ENCODE measurements around the gene USHBP1.
A peak's percentile ranks its signal among the peaks of the same experiment; 100 is the strongest.

Gene USHBP1, protein sequence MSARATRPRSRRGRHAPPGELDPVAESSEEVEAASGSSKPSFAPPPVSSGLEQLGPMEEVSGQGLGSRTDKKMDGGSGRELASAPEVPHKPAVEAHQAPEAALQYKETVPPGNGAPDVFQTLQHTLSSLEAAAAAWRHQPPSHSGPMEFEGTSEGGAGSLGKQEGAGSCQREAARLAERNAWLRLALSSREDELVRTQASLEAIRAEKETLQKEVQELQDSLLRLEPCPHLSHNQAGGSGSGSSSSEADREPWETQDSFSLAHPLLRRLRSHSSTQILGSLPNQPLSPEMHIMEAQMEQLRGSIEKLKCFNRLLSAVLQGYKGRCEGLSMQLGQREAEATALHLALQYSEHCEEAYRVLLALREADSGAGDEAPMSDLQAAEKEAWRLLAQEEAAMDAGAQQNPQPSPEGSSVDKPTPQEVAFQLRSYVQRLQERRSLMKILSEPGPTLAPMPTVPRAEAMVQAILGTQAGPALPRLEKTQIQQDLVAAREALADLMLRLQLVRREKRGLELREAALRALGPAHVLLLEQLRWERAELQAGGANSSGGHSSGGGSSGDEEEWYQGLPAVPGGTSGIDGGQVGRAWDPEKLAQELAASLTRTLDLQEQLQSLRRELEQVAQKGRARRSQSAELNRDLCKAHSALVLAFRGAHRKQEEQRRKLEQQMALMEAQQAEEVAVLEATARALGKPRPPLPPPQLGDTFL

DNA sequence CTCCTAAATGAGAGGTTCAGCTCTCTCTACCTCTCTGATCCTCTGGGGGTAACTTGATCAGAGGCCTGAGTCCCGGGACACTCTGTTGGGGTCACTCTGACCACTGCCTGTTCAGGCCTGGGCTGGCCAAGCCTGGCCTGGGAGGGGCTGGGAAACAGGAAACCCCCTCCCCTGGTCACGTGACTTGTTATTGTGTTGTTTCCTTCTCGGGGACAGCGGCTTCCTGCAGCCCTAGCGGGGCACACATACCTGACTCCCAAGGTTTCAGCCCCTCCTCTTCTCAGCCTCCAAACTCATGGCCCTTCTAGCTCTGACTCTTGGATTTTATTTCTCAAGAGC lies at the start of gene USHBP1:
Gene USHBP1, minus strand, starts transcription at position 105 of the 339 bp plus-strand sequence. CDS start 446 bp downstream, outside the sequence.
- no peak for DNase-seq

DNA sequence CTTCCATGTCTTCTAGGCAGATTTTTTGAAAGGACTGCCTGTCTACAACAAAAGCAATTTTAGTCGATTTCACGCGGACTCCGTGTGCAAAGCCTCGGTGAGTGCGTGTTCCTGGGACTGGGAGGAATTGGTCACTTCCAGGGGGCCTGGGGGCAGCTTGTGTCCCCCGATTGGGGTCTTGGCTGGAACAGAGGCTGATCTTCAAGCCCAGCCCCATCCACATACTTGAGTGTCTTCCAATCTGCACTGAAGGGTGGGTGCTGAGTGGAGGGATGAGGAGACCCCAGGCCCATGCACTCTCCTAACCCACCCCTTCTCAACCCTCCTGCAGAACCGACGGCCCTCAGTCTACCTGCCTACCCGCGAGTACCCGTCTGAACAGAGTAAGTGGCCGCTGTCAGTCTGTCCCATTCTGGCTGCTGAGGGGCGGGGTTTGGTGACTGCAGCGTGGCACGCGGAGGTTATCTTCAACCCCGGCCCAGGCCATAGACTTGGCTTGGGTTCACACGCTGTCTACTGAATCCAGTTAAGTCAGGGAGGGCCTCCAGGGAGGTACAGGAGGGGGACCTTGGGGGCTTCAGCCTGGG lies 49.6 kb upstream of the USHBP1 start:
- DNase-seq, result no peak

DNA sequence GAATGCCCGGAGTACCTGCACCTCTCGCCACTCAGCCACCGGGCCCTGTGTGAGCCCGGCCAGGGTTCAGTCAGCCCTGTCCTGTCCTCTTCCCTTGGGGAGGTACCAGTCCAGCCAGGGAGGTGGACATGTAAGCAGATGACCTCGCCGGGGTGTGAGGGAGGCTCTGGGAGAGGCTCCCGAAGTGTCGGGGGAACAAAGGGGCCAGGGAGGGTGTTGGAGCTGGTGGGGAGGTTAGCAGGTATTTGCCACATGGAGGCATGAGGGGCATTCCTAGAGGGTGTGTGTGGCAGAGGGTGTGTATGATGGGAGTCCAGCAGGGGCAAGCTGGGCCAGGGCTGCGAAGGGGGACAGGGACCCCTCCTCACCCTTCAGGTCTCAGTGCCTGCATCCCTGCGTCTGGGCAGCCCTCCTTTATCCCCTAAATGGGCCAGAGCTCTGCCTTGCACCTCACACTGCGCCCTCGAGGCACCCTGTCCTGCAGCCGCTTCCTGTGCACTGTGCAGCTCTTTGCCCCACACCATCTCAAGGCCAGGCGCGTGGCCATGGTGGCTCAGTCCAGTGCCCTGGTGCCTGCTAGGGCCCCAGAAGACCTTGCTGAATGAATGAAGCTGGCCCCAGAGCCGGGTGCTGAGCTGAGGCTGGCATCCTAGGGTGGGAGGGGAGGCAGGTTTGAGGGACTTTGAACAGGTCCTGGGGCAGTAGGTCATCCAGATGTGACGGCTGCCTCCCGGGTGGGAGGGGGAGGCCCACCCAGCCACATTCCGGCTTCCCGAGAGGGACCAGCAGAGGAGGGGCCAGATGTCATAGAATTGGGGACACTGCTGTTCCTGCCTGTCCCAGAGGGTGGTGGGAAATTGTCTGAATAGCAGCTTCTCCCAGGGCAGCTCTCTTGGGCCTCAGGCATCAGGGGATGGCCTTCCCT lies 47.9 kb upstream of the USHBP1 start:
- DNase-seq, result no peak

DNA sequence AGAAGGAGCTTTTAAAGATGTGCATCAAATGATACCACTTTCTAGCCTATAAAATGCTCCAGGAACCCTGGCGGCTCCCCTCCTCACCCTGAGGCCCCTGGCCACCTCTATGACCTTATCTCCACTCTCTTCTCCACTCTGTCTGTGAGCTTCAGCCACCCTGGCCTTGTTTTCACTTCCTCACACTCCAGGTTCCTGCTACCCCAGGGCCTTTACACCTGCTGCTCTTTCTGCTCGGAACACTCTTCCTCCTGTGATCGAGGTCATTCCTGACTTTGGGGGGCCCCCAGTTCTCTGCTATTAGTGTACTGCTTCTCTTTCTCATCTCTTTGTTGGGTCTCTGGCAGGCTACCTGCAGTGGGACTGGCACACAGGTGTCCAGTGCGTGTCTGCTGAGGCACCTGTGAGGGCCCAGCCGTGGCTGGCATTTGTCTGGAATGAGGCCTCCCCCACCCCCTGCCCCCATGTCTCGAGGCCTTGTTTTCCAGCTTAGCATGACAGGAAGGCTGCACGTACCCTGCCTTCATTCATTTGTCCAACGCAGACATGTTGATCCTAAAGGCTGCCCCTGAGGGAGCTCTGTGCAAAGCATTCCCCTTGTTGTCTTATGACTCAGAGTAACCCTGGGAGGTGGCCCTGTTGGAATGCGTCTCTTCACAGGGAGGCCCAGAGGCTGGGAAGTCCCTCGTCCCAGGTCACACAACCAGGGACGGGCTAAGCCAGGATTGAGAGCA lies 47.1 kb upstream of the USHBP1 start:
- no peak for DNase-seq

DNA sequence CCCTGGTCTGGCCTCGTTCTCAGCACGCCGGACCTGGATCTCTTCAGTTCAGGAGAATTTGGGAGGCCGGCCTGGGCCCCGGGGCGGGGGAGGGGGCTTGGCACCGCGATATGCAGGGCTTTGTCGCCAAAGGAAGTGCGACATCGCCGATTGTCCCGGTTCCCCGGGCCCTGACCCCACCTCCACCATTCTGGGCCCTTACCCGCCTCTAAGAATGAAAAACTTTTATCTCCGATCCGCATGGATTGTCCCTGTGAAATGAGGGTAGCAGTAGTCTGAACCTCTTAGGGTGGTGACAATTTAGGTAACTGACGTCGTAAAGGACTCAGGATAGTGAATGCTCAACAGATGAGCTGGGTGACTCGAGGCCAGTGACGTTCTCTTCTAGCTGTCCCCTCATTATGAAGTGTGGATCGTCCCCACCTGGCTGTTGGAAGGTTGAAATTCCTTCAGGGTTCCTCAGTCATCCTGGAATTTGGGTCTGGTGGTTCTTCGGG lies 45.5 kb upstream of the USHBP1 start:
- no peak for DNase-seq

DNA sequence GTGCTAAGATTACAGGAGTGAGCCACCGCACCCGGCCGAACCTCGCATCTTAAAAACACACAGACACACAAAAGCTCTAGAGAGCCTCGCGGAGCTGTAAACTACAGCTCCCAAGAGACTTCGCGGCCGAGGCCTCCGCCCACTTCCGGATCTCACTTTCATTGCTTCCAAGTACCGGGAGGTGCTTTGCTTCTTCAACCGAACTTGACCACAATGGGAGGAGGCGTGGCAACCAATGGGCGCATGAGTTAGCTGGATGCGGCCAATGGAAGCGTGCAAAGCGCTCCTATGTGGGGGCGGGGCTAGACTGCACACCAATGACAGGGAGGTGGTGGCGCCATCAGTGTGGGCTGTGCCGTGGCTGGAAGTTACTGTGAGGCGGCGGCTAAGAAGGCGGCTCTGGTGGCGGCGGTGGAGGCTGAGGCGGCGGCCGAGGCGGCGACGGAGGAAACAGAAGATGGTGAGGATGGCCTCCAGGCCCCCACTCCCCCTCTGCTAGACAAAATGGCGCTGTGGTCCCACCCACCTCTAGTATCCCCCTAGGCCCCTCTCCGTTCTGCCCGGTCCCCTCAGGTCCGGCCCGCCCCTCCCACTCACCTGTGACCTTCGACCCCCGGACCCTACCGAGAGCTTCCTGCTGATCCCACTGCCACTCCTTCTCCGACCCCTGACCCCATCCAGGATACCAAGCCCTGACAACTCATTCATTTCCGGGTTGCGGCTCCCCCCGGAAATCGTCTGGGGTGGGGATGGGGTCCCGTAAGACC lies 44.8 kb upstream of the USHBP1 start, which contains the start of gene DDA1:
Gene DDA1, plus strand, starts transcription at position 366 of the 767 bp plus-strand sequence. Its CDS starts 92 bp downstream, at position 458.
- peak; percentile 99 to 100 for DNase-seq

DNA sequence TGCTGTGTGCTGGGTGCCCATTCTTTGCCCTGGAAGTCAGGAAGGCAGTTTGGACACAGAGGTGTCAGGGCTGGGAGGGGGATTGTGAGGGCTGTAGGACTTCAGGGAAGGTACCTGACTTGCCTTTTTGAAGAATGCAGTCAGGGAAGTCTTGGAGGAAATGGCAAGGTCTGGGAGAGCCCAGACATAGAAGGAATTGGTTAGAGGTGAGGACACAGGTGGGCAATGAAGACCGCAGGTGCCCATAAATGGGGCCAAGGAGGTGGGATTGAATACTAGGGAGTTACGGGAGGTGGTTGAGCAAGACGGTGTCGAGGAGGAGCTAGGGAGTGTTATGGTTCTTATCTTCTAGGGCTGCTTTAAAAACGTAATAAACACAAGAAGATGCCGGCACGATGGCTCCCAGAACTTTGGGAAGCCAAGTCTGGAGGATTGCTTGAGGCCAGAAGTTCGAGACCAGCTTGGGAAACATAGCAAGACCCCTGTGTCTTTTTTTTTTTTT lies 43.4 kb upstream of the USHBP1 start:
- DNase-seq, result no peak

DNA sequence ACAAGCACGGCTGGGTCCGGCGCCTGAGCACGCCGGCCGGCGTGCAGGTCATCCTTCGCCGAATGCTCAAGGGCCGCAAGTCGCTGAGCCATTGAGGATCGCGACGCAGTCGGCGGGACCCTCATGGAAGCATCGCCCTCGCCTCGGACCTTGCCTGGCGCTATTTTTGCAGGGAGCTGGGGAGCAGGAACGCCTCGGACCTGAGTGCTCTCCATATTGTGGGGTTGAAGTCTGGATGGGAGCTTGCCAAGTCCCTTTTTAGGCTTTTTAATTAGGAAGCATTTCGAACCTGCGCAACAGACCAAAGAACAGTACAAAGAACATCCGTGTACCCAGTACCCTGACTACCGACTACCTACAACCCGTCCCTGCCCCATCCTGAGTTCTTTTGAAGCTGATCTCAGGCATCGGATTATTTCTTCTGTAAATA lies 41.8 kb upstream of the USHBP1 start:
- no peak for DNase-seq

DNA sequence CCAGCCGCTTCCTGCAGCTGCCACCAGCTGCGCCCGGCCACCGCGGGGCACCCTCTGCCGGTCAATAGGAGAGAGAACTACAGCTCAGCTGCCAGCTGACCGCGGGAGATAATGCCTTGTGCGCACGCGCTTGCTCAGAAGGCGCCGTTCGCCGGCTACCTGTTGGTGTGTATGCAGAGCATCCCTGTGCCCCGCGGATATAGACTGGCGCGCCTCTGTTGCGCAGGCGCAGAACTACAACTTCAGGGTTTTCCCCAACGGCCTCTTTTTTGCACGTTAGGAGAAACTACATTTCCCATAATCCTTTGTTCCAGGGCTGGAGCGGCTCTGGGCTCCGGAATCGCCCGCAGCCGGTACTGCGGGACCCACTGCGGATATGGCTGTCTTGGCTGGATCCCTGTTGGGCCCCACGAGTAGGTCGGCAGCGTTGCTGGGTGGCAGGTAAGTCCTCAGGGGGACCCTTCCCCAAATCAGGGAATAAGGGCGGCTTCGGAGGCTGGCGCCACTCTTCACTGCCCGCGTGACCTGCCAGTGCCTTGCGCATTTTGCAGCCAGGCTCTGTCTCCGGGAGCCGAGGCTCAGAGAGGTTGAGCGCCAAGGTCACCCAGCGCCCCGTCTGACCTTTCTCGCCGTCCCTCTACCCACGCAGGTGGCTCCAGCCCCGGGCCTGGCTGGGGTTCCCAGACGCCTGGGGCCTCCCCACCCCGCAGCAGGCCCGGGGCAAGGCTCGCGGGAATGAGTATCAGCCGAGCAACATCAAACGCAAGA lies 41.2 kb upstream of the USHBP1 start, which contains the start of gene MRPL34:
Gene MRPL34, plus strand, starts transcription at position 356 of the 768 bp plus-strand sequence. Its CDS starts 21 bp downstream, at position 377.
- peak; percentile 95 to 97 for DNase-seq

DNA sequence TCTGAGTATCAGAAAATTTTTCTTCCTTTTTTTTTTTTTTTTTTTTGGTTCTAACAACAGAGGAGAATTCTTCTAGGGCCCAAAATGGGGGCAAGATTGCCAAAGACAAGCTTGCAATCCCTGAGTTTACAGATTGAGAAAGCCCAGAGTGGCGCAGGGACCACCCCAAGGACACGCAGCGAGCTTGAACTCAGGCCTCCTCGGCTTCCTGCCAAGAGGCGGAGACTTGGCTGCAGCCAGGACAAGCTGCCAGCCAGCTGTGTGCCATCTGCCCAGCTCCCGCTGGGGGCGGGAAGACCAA lies 40.6 kb upstream of the USHBP1 start:
- DNase-seq, result no peak

DNA sequence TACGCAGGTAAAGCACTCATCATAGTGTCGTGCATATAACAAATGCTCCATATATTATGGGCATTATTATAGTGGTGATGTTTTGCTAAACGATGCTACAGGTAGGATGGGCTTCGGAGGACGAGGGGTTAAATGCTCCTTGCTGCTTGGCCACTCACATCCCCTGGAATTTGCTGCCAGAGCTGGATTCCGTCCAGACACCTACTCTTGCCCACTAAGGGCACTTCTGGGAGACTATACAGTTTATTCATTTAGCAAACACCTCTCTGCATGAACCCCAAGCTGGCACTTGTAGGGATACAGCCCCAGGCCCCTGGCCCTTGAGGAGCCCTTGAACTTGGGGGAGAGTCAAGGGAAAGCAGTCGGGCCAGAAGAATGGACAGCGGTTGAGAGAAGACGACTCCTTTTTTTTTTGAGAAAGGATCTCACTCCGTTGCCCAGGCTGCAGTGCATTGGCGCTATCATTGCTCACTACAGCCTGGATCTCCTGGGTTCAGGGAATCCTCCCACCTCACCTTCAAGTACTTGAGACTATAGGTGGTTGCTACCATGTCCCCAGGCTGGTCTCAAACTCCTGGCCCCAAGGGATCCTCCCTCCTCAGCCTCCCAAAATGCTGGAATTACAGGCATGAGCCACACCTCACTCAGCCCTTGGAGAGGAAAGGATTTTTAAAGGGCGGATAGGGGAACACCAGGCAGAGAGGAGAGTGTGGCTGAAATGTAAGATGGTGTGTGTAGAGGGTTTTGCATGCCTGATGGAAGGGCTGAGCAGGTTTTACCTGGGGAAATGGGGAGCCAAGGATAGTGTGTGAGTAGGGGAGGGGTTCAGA lies 40.1 kb upstream of the USHBP1 start:
- no peak for DNase-seq

DNA sequence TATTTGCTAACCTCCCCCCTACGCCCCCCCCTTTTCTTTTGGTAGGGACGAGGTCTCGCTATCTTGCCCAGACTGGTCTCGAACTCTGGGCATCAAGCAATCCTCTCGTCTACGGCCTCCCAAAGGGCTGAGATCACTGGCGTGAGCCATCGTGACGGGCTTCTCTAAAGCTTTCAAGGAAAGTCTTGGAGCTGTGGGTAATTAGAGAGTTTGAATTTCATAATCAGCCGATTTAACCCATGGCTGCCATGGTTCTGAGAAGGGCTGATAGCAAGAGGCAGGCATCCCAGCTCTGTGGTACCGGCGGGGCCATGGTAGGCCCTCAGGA lies 39.4 kb upstream of the USHBP1 start:
- no peak for DNase-seq

DNA sequence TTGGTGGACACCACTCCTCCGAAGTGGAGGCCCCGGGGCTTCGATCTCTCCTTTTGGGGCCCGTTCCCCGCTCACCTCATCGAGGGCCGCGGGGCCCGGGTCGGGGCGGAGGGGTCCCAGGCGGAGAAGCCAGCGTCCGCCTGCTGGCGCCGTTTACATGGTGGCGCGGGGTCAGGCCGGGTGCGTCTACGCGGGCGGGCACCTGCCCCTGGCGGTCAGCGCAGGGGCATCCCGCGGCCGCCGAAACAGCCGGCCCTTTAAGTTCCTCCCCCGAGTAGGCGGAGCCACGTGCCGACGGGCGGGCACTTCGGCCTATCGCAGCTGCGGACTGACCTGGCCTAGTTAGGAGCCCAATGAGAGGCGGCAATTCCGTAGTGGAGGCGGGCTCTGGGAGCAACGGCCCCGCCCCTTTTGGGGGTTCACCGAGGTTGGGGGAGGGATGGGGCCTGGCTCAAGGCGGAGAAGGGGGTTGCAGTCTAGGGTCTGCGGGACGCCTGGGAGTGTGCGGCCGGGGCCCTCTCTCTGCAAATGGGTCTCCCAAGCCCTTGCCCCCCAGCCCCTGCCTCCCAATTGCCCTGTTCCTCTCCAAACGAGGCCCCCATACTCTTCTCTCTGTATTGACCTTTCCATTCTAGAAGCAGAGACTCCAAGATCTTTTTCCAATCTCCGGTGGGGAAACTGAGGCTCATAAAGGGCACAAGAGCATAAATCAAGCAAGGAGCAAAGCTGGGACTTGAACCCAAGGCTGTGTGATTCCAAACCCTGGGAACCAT lies 38.8 kb upstream of the USHBP1 start, which contains the start of gene ABHD8:
Gene ABHD8, minus strand, starts transcription at position 259 of the 773 bp plus-strand sequence. CDS start 1,809 bp downstream, outside the sequence.
- peak; percentile 94 to 99 for DNase-seq

DNA sequence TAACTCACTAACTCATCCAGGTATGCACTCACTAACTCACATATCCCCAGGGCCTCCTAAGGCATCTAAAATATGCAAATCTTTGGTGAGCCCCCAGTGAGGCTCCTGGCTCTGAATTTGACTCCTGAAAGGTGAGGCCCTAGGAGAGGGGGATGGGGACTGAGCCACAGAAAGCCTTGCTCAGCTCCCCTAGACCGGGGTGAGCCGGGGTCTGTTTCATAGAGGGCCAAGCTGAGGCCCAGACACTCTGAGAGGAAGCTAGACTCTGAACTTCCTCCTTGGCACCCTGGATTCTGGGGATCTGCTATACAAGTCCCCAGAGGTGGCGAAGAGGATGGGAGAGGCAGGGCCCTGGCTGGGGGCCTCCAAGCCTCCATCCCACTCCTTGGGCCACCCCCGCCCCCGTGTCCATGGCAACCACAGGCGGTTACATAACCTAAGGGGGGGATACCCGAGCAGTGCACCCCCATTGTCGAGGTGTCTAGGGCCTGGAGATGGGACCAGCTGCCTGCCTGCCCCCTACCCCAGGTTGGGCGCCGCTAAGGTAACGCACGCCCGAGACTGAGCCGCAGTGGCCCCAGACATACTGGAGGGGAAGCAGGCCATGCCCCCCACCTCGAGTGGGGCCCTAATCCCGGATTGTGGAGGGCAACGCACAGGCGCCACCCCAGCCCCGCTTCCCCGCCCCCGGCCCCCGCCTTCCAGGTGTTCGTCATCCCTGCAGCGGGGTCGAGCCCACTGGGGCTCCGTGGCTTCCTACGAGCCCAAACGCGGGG lies 38.0 kb upstream of the USHBP1 start:
- peak; percentile 42 to 48 for DNase-seq

DNA sequence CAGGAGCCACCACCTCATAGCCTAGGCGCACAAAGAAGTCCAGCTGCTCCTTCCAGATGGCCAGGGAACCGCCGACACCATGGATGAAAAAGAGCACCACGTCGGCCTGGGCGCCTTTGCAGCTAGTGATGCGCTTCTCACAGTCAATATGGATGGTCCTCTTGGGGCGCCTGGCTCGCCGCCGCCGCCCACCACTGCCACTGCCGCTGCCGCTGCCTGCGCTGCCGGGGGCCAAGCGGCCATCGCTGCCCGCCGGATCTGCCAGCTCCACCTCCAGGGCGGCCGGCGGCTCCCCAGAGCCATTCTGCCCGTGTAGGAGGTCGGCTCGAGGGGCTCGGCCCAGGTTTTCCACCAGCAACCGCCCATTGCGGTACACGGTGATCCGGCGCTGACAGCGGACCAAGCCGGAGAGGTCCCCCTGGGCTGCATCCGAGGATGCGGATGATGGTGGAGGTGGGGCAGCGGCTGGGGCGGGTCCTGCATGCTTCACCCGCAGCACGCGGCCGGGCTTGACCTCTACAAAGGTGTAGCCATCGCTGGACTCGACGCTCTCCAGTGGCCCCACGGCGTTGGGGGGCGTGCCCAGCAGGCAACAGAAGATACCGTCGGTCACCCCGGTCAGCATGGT lies 36.6 kb upstream of the USHBP1 start:
- DNase-seq, result no peak

DNA sequence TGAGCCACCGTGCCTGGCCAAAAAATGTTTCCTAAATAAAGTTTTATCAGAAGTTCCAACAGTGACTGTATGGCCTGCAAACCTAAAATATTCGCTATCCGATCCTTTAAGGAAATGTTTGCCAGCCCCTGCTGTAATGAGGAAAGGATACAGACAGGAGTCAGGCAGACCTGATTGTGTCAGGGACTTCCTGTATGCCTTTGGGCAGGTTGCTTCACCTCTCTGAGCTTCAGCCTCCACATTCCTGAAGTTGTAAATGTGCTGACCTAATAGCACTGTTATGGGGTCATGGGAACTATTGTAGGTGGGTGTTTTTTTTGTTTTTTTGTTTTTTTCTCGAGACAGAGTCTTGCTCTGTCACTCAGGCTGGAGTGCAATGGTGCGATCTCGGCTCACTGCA lies 32.4 kb upstream of the USHBP1 start:
- DNase-seq, result no peak

DNA sequence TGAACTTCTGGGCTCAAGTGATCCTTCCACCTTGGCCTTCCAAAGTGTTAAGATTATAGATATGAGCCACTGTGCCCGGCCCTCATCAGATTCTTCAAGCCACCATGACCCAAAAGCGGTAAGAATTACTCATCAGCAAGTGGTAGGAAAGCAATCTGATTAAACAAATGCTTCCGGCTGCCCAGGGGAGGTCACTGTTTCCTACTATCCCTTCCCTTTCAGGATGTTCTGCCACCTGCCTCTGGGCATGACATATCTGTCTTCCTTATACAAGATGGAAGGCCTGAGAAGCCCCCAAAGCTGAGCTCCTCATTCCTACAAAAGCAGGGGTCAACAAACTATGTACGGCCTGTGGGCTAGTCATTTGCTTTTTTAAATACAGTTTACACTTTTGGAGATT lies 31.7 kb upstream of the USHBP1 start:
- no peak for DNase-seq

Measured in inflammatory macrophage treated with lipopolysaccharide for 1 hour (primary cell).